GM10266 (cell line): ENCODE data around the gene DOCK1.
"Not testable (repeated sequence)": the region's sequence is repeated elsewhere in the genome, so short reads cannot be mapped to it uniquely, and the experiment has no call there.

ENCODE experiments used
- DNase-seq: peaks from one replicate; pipeline ENCODE4 v3.0.0; 2012; ENCODE audit errors: extremely low spot score
- TF ChIP-seq, protein P1 (sequence below): IDR thresholded peaks from 2 replicates; pipeline ENCODE4 v1.5.1; 2012; ENCODE audit warnings: mild to moderate bottlenecking, low read depth; ENCODE audit not compliant: control insufficient read depth, insufficient read depth; ENCODE audit errors: missing control alignments

DOCK1 gene

GRCh38 chr10:126876456-126876855 lies 28.8 kb upstream of the DOCK1 start:
- TF ChIP-seq, protein P1, sequence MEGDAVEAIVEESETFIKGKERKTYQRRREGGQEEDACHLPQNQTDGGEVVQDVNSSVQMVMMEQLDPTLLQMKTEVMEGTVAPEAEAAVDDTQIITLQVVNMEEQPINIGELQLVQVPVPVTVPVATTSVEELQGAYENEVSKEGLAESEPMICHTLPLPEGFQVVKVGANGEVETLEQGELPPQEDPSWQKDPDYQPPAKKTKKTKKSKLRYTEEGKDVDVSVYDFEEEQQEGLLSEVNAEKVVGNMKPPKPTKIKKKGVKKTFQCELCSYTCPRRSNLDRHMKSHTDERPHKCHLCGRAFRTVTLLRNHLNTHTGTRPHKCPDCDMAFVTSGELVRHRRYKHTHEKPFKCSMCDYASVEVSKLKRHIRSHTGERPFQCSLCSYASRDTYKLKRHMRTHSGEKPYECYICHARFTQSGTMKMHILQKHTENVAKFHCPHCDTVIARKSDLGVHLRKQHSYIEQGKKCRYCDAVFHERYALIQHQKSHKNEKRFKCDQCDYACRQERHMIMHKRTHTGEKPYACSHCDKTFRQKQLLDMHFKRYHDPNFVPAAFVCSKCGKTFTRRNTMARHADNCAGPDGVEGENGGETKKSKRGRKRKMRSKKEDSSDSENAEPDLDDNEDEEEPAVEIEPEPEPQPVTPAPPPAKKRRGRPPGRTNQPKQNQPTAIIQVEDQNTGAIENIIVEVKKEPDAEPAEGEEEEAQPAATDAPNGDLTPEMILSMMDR = no peak
- no peak for DNase-seq

DNA sequence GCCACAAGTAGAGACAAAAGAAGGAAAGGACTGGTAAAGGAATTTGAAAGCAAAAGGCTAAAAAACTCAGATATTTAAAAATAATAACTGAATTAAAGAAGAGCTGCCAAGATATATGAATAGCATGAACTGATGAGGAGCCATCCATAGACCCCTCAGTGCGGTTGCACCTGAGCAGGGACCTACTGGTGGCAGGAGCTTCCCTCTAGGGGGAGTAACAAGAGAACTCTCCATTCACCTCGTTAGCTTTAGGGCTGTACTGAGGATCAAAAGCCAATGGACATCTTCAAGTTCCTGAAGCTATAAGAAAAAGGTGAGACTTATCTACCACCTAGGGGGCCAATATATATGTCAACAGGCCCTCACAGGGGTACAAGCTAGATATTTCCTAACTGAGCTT lies 27.8 kb upstream of the DOCK1 start:
- TF ChIP-seq, protein P1 = no peak
- no peak for DNase-seq

DNA sequence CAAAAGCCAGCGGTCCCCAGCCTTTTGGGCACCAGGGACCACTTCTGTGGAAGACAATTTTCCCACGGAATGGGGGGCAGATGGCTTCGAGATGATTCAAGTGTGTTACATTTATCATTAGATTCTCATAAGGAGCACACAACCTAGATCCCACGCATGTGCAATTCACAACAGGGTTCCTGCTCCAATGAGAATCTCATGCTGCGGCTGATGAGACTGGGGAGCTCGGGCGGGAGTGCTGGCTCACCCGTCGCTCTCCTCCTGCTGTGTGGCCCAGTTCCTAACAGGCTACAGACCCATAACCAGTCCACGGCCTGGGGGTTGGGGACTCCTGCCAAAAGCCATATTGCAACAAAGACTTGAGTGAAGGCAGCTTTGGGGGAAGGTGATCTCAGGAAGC lies 26.6 kb upstream of the DOCK1 start:
- TF ChIP-seq, protein P1 = no peak
- no peak for DNase-seq

DNA sequence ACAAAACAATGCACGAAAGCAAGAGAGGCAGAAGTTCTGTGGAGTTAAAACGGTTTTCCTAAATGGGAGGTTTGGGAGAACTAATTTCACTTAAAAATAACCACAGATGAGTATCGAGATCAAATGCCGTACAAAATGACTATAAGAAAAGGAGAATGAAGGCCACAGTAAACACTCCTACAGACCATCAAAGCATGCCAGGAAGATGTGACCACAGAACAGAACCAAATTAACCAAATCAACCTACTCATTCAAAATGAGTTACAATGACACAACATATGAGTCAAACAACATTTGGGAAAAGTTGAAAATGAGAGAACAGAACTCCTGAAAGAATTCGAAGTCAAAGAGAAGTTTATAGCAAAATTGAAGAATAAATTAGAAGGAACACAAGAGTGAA lies 24.3 kb upstream of the DOCK1 start:
- DNase-seq = no peak
- TF ChIP-seq, protein P1 = no peak

GRCh38 chr10:126882055-126882454 lies 23.2 kb upstream of the DOCK1 start:
- not testable (repeated sequence) for DNase-seq

- DNase-seq = not testable (repeated sequence)
Observed at GRCh38 chr10:126888436-126888835, 16.8 kb upstream of the DOCK1 start.

DNA sequence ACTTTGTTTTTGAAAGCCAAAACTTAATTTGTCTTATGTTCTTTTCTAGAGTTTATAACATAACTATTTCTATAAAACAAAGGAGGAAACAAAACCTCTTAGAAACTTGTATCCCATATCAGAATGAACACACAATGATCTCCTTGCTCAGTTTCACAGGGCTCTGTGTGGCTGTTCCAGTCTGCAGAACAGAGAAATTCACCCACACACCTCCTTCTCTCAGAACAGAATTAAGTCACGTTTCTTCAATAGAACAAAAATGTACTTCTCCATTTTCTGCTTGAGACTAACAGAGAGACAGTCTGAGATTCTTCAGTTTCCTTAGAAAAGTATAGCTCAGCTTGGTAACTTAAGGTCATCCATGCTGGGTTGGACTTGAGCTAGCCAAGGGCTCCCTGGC lies 15.8 kb upstream of the DOCK1 start:
- TF ChIP-seq, protein P1 = no peak
- DNase-seq = no peak

GRCh38 chr10:126890797-126891196 lies 14.4 kb upstream of the DOCK1 start:
- not testable (repeated sequence) for DNase-seq

- TF ChIP-seq, protein P1 = no peak
Observed at GRCh38 chr10:126892226-126893175, 12.7 kb upstream of the DOCK1 start.

More at GRCh38 chr10:126892226-126893175, 12.7 kb upstream of the DOCK1 start:
- DNase-seq = no peak
